Measurements from ENCODE around the gene EPHA7. TPM values are rescaled to one million over a fixed set of nuclear protein-coding genes. Genes with fewer than 3 reads are reported as not detected.

EPHA7 gene
- total RNA-seq, 1 donor from 2014 or later: 28.9 TPM

DNA sequence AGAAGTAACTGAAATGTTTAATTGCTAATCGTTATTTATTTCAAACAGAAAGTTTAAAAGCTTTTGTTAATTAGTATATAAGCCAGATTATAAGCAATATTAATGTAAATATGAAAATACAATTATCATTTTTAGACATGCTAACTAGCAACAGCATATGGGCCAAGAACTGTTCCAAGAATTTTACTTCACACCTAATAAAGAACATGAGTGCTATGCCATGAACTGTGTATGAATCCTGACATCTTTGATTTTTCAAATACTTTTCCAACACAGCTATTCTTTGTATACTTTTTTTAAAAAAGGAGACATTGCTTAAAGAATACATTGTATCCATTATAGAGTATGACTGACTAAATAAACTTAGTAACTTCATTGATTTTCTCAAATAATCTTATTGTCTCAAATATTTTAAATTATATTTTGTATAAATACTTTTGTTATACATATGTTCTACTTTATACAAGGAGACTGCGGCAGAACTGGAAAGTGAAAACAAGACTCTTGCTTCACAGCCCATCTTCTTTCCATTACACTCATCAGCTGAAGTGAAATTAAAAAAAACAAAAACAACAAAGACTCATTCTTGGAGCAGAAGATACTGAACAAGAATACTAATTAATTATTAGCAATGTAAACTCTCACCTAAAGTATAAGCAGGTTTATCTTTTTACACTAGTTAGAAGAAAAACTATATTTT, 89.9 kb downstream of the EPHA7 start:
- H3K36me3 Mint-ChIP-seq (ENCODE audit: insufficient read depth): peaks cover 14% of the 10 kb centered on the region
- no peak overlapping the region for H3K4me3 Mint-ChIP-seq (ENCODE audit: low read depth)
- H3K4me1 Mint-ChIP-seq (ENCODE audit: low read depth): no peaks in the 10 kb centered on the region
- no peaks in the 10 kb centered on the region for H3K27me3 Mint-ChIP-seq
- no peak overlapping the region for H3K27ac Mint-ChIP-seq
- TF ChIP-seq, protein P1, sequence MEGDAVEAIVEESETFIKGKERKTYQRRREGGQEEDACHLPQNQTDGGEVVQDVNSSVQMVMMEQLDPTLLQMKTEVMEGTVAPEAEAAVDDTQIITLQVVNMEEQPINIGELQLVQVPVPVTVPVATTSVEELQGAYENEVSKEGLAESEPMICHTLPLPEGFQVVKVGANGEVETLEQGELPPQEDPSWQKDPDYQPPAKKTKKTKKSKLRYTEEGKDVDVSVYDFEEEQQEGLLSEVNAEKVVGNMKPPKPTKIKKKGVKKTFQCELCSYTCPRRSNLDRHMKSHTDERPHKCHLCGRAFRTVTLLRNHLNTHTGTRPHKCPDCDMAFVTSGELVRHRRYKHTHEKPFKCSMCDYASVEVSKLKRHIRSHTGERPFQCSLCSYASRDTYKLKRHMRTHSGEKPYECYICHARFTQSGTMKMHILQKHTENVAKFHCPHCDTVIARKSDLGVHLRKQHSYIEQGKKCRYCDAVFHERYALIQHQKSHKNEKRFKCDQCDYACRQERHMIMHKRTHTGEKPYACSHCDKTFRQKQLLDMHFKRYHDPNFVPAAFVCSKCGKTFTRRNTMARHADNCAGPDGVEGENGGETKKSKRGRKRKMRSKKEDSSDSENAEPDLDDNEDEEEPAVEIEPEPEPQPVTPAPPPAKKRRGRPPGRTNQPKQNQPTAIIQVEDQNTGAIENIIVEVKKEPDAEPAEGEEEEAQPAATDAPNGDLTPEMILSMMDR (IDR thresholded peaks at IDR 0.05; ENCODE audit: unreplicated experiment): no peak
- DNase-seq (ENCODE audit: low spot score, unreplicated experiment): no peak
- H3K9me3 Mint-ChIP-seq (ENCODE audit: low read depth): peaks cover 16% of the 10 kb centered on the region

- no peaks in the 10 kb centered on the region for H3K4me1 Mint-ChIP-seq (ENCODE audit: low read depth)
- no peak overlapping the region for H3K4me3 Mint-ChIP-seq (ENCODE audit: low read depth)
- no peaks in the 10 kb centered on the region for H3K27me3 Mint-ChIP-seq
- no peak overlapping the region for H3K27ac Mint-ChIP-seq
- TF ChIP-seq, protein P1 (IDR thresholded peaks at IDR 0.05; ENCODE audit: unreplicated experiment): no peak
- H3K9me3 Mint-ChIP-seq (ENCODE audit: low read depth): peaks cover 4% of the 10 kb centered on the region
- H3K36me3 Mint-ChIP-seq (ENCODE audit: insufficient read depth): peaks cover under 1% of the 10 kb centered on the region
- DNase-seq (ENCODE audit: low spot score, unreplicated experiment): no peak
These were observed 91.5 kb downstream of the EPHA7 start for GRCh38 chr6:93327857-93328256.

GRCh38 chr6:93325761-93326160, 93.6 kb downstream of the EPHA7 start:
- no peak for DNase-seq (ENCODE audit: low spot score, unreplicated experiment)
- Mint-ChIP-seq H3K27ac (no peak overlapping the region), H3K36me3 (ENCODE audit: insufficient read depth) (no peaks in the 10 kb centered on the region), H3K4me3 (ENCODE audit: low read depth) (no peak overlapping the region), H3K27me3 (no peaks in the 10 kb centered on the region), H3K9me3 (ENCODE audit: low read depth) (peaks cover 4% of the 10 kb centered on the region), H3K4me1 (ENCODE audit: low read depth) (no peaks in the 10 kb centered on the region)
- TF ChIP-seq, protein P1 (IDR thresholded peaks at IDR 0.05; ENCODE audit: unreplicated experiment): no peak

- Mint-ChIP-seq H3K27me3 (no peaks in the 10 kb centered on the region), H3K36me3 (ENCODE audit: insufficient read depth) (no peaks in the 10 kb centered on the region), H3K4me1 (ENCODE audit: low read depth) (peaks cover 7% of the 10 kb centered on the region), H3K27ac (no peak overlapping the region), H3K9me3 (ENCODE audit: low read depth) (no peaks in the 10 kb centered on the region), H3K4me3 (ENCODE audit: low read depth) (no peak overlapping the region)
- TF ChIP-seq, protein P1 (IDR thresholded peaks at IDR 0.05; ENCODE audit: unreplicated experiment): no peak
- no peak for DNase-seq (ENCODE audit: low spot score, unreplicated experiment)
These were observed 95.7 kb downstream of the EPHA7 start for GRCh38 chr6:93323630-93324029.

DNA sequence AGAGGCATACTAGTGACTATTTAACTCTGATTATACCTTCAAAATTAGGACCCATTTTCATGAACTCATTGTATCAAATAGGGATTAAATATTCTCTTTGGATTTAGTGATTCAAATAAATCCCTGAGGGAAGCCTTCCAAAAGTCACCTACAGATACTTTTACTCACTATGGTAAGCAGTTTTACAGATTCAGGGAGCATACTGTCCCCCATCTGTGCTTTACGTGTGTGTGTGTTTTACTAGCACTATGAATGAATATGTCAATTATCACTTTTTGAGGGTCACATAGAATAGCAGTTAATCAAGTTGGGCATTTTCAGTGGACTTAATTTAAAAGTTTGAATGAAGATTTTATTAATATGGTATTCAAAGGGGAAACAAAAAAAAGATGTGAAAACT, 96.7 kb downstream of the EPHA7 start:
- Mint-ChIP-seq H3K4me1 (ENCODE audit: low read depth) (peaks cover 7% of the 10 kb centered on the region), H3K4me3 (ENCODE audit: low read depth) (no peak overlapping the region), H3K36me3 (ENCODE audit: insufficient read depth) (no peaks in the 10 kb centered on the region), H3K27me3 (no peaks in the 10 kb centered on the region), H3K27ac (no peak overlapping the region), H3K9me3 (ENCODE audit: low read depth) (no peaks in the 10 kb centered on the region)
- TF ChIP-seq, protein P1 (IDR thresholded peaks at IDR 0.05; ENCODE audit: unreplicated experiment): no peak
- no peak for DNase-seq (ENCODE audit: low spot score, unreplicated experiment)
